ENCODE data around the gene FCAMR. TPM values are rescaled to one million over a fixed set of nuclear protein-coding genes. Genes with fewer than 3 reads are reported as not detected.

The FCAMR gene
- total RNA-seq: not detected

GRCh38 chr1:206970446-206970845 is at the start of gene FCAMR:
FCAMR (minus strand) TSS chr1:206970460; CDS start chr1:206970125, 335 bp downstream.
- POLR2A ChIA-PET: no interaction called here
- CTCF ChIA-PET: interaction anchor here (2.1 kb wide), 1 partner anchor 12 kb away, joined by 10 read pairs; no protein-coding TSS in a partner anchor

- CTCF ChIA-PET: interaction anchor here (1.0 kb wide), 1 partner anchor 15 kb away, joined by 3 read pairs; no protein-coding TSS in a partner anchor
- POLR2A ChIA-PET: no interaction called here
Measured at GRCh38 chr1:207019661-207020060, 49.4 kb upstream of the FCAMR start.

GRCh38 chr1:207019161-207019560 is 48.9 kb upstream of the FCAMR start:
- POLR2A ChIA-PET: no interaction called here
- CTCF ChIA-PET: interaction anchor here (1.0 kb wide), 1 partner anchor 15 kb away, joined by 3 read pairs; no protein-coding TSS in a partner anchor

GRCh38 chr1:207018707-207019106 is 48.4 kb upstream of the FCAMR start:
- ChIA-PET CTCF (interaction anchor here (1.0 kb wide), 1 partner anchor 14 kb away, joined by 3 read pairs; no protein-coding TSS in a partner anchor), POLR2A (no interaction called here)

- ChIA-PET POLR2A (no interaction called here), CTCF (no interaction called here)
Measured at GRCh38 chr1:207017615-207018559, 47.6 kb upstream of the FCAMR start.

- ChIA-PET POLR2A (no interaction called here), CTCF (no interaction called here)
Measured at GRCh38 chr1:207015791-207016190, 45.5 kb upstream of the FCAMR start.

- CTCF ChIA-PET: no interaction called here
- POLR2A ChIA-PET: no interaction called here
Measured at GRCh38 chr1:207014728-207015127, 44.5 kb upstream of the FCAMR start.

- ChIA-PET POLR2A (no interaction called here), CTCF (no interaction called here)
Measured at GRCh38 chr1:207013321-207014085, 43.2 kb upstream of the FCAMR start.

- ChIA-PET CTCF (no interaction called here), POLR2A (no interaction called here)
Measured at GRCh38 chr1:207010726-207011125, 40.5 kb upstream of the FCAMR start.

GRCh38 chr1:207009945-207010344 is 39.7 kb upstream of the FCAMR start:
- ChIA-PET POLR2A (no interaction called here), CTCF (no interaction called here)

- POLR2A ChIA-PET: no interaction called here
- CTCF ChIA-PET: no interaction called here
Measured at GRCh38 chr1:207009182-207009850, 39.1 kb upstream of the FCAMR start.

GRCh38 chr1:207007352-207008033 is 37.2 kb upstream of the FCAMR start:
- CTCF ChIA-PET: no interaction called here
- POLR2A ChIA-PET: no interaction called here

GRCh38 chr1:207006914-207007313 is 36.7 kb upstream of the FCAMR start:
- POLR2A ChIA-PET: no interaction called here
- CTCF ChIA-PET: no interaction called here

- POLR2A ChIA-PET: no interaction called here
- CTCF ChIA-PET: interaction anchor here (1.0 kb wide), 1 partner anchor 16 kb away, joined by 3 read pairs; no protein-coding TSS in a partner anchor
Measured at GRCh38 chr1:207006083-207006482, 35.8 kb upstream of the FCAMR start.

- ChIA-PET CTCF (interaction anchor here (1.0 to 1.6 kb wide), 5 partner anchors 9 to 72 kb away, joined by 3 to 4 read pairs (median 4); no protein-coding TSS in a partner anchor), POLR2A (no interaction called here)
Measured at GRCh38 chr1:207004931-207005830, 34.9 kb upstream of the FCAMR start.

- ChIA-PET POLR2A (no interaction called here), CTCF (no interaction called here)
Measured at GRCh38 chr1:207003210-207003609, 33.0 kb upstream of the FCAMR start.

GRCh38 chr1:207002724-207003146 is 32.5 kb upstream of the FCAMR start:
- CTCF ChIA-PET: no interaction called here
- POLR2A ChIA-PET: no interaction called here

- CTCF ChIA-PET: no interaction called here
- POLR2A ChIA-PET: no interaction called here
Measured at GRCh38 chr1:207001492-207002245, 31.4 kb upstream of the FCAMR start.
